H1 (cell line): Measurements from ENCODE around the gene OR2V2. TPM values are rescaled to one million over a fixed set of nuclear protein-coding genes. Genes with fewer than 3 reads are reported as not detected.

Experiments used
- BRCA1 ChIP-seq: IDR thresholded peaks from 2 replicates; pipeline ENCODE4 v1.6.1; 2012; ENCODE audit warnings: low read depth, low read length, improper control_type of control experiment
- EGR1 ChIP-seq: IDR thresholded peaks from 2 replicates; pipeline ENCODE4 v1.6.1; 2011; ENCODE audit warnings: low read depth, low read length, borderline replicate concordance
- HDAC2 ChIP-seq, 2 experiments: fragments of 300-600 bp in 1 of 2; sonication (generic) in 1 of 2; IDR thresholded peaks; 2 replicates each; pipeline ENCODE4 v1.6.1; 2011 to 2012; ENCODE audit warnings: low read depth in 2 of 2, low read length in 2 of 2, mild to moderate bottlenecking in 2 of 2, moderate library complexity in 2 of 2, borderline replicate concordance in 1 of 2, inconsistent platforms in 1 of 2
- RAD21 ChIP-seq, 2 experiments: IDR thresholded peaks in 1 of 2; conservative IDR thresholded peaks in 1 of 2; 2 replicates each; pipeline ENCODE4 v1.6.1; 2011; ENCODE audit warnings: low read depth in 2 of 2, low read length in 2 of 2, improper control_type of control experiment in 1 of 2, inconsistent platforms in 1 of 2, mild to moderate bottlenecking in 1 of 2, moderate library complexity in 1 of 2
- SIX5 ChIP-seq: IDR thresholded peaks from 2 replicates; pipeline ENCODE4 v1.6.1; 2011; ENCODE audit warnings: mild to moderate bottlenecking, low read depth, low read length
- SRF ChIP-seq: IDR thresholded peaks from 2 replicates; pipeline ENCODE4 v1.6.1; 2011; ENCODE audit warnings: mild to moderate bottlenecking, low read depth, low read length, moderate library complexity
- polyA plus RNA-seq, 7 experiments: library from polyadenylated mRNA; depleted of rRNA in 3 of 7; stranded (reverse) in 5 of 7; unstranded in 2 of 7; fragments of >200 nt in 5 of 7; fragments of 200-250 nt in 2 of 7; gene quantifications; 1 replicate in 5 of 7; 2 replicates in 1 of 7; 4 replicates in 1 of 7; pipeline versions ENCODE4 v1.2.1 to v1.2.3, GENCODE V29; 2011 to 2013; ENCODE audit warnings: missing spikeins in 2 of 7, mixed read lengths in 2 of 7
- total RNA-seq: library from RNA; stranded (reverse); fragmentation: NEBNext Ultra II Directional; extraction: Animal tissue kit (Norgen Biotek cat#: 25700); gene quantifications from 2 replicates; pipeline ENCODE4 v1.2.1, GENCODE V29; 2021

Gene OR2V2
- total and polyA plus RNA-seq, 2 of the 8 experiments (the other 6 are each of a cell fraction or from before 2014, with no cell fraction given): not detected

DNA sequence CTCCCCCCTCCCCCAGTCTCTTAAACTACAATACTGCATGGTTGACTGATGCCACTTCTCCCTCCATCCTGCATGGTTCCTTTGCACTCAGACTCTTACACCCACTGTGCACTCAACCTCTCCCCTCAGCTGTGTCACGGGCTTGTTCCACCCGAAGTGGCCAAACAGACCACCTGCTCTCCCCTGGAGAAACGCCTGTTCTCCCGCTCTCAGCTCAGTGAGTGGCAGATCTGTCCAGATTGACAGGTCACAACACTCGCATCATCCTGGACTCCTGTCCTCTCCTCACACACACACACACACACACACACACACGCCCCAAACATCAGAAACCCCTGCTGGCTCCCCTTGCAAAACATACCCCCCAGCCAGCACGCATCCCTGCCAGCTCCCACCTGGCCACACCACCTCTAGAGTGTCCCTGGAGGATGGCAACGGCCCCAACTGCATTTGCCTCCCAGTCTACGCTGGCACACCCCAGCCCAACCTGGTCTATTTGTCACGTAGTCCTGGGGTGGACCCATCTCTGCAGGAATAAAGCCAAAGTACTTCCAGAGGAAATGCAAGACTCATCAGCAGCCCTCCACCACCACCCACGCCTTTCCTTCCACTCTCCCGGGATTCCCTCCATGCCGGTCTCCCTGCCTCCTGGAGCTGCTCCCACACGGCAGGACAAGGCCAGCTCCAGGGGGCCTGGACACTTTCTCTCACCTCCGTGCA lies 19.3 kb upstream of the OR2V2 start (continued):
- TF ChIP-seq SRF: no peak
- no peak for TF ChIP-seq BRCA1
- TF ChIP-seq HDAC2 (IDR thresholded peaks at IDR 0.05; ENCODE audit: borderline replicate concordance in 1 of 2, low read depth in 2 of 2, low read length in 2 of 2): no peak
- TF ChIP-seq EGR1: no peak
- no peak for TF ChIP-seq RAD21 (IDR thresholded peaks at IDR 0.05 in 1 of 2, conservative IDR thresholded peaks at IDR 0.05 in 1 of 2; ENCODE audit: low read depth in 2 of 2, low read length in 2 of 2)
- no peak for TF ChIP-seq SIX5
